Measurements from ENCODE around the gene NCOA1. TPM values are rescaled to one million over a fixed set of nuclear protein-coding genes. Genes with fewer than 3 reads are reported as not detected.

The NCOA1 gene
- total and polyA plus RNA-seq, 2 donors (not counting 3 experiments of a cell fraction or from before 2014, with no cell fraction given) = 11.4 to 14.1 TPM

GRCh38 chr2:24621779-24622538, 130.9 kb downstream of the NCOA1 start:
- Histone ChIP-seq H3K9ac (replicated peaks; ENCODE audit: extremely low read depth, insufficient read depth, low read length) (no peak overlapping the region), H3K27me3 (ENCODE audit: control insufficient read depth in 2 of 2, insufficient read depth in 2 of 2, low read length in 2 of 2) (no peaks in the 10 kb centered on the region), H3K4me2 (ENCODE audit: insufficient read depth, low read length) (no peak overlapping the region), H3K9me3 (replicated peaks; ENCODE audit: control insufficient read depth, insufficient read depth, low read length) (no peaks in the 10 kb centered on the region), H3K4me1 (ENCODE audit: control insufficient read depth, extremely low read depth, insufficient read depth, low read length) (no peaks in the 10 kb centered on the region), H3K79me2 (ENCODE audit: control insufficient read depth, insufficient read depth, low read length) (no peaks in the 10 kb centered on the region), H2AFZ (ENCODE audit: low read depth, low read length) (no peak overlapping the region), H3K27ac (ENCODE audit: insufficient read depth, low read depth, low read length) (no peak overlapping the region), H3K36me3 (ENCODE audit: control insufficient read depth in 2 of 2, extremely low read depth in 1 of 2, insufficient read depth in 2 of 2, low read length in 2 of 2) (no peaks in the 10 kb centered on the region), H3K4me3 (replicated peaks in 1 of 3; ENCODE audit: insufficient read depth in 1 of 3, low read depth in 1 of 3, low read length in 3 of 3) (no peak overlapping the region), H4K20me1 (replicated peaks; ENCODE audit: control insufficient read depth, extremely low read depth, insufficient read depth, low read length) (no peaks in the 10 kb centered on the region), H3K9me1 (replicated peaks; ENCODE audit: control insufficient read depth, extremely low read depth, insufficient read depth, low read length) (no peaks in the 10 kb centered on the region)
- intact Hi-C loops (cut with micrococcal nuclease) (no loop called here), dilution Hi-C loops (cut with MboI; ENCODE audit: extremely low pct_ligation_motif_present, low sequenced_read_pairs) (no loop called here)
- no TSS peak for BruUV-seq (replicated peaks)
- ChIA-PET CTCF (no interaction called here), POLR2A (no interaction called here)
- DNase-seq (ENCODE audit: low read depth, low spot score) (no peak), FAIRE-seq (no peak)
- no peak for TF ChIP-seq MYC (IDR thresholded peaks at IDR 0.05; ENCODE audit: low read depth, low read length)
- TF ChIP-seq EZH2 (IDR thresholded peaks at IDR 0.05; ENCODE audit: borderline replicate concordance, low read depth, low read length, severe bottlenecking) = no peak
- no peak for TF ChIP-seq POLR2A (IDR thresholded peaks at IDR 0.05; ENCODE audit: low read depth, low read length)
- no peak for TF ChIP-seq POLR2AphosphoS5 (IDR thresholded peaks at IDR 0.05; ENCODE audit: insufficient read depth, low read depth, low read length)
- TF ChIP-seq MAX (IDR thresholded peaks at IDR 0.05; ENCODE audit: insufficient read depth, insufficient read length) = no peak
- no peak for TF ChIP-seq JUN (IDR thresholded peaks at IDR 0.05; ENCODE audit: borderline replicate concordance, insufficient read depth, insufficient read length, low read depth)
- no peak for TF ChIP-seq CTCF (IDR thresholded peaks at IDR 0.05; ENCODE audit: extremely low read depth in 1 of 2, insufficient read depth in 1 of 2, low read depth in 1 of 2, low read length in 2 of 2)
- no peak for TF ChIP-seq GATA2 (IDR thresholded peaks at IDR 0.05; ENCODE audit: insufficient read depth, insufficient read length, low read depth, low read length)
- TF ChIP-seq FOS (IDR thresholded peaks at IDR 0.05; ENCODE audit: borderline replicate concordance, insufficient read depth, low read length) = no peak

Measured in endothelial cell of umbilical vein (primary cell).